ENCODE results near the gene NRXN2.

Gene NRXN2

GRCh38 chr11:64638829-64639228 is 84.2 kb downstream of the NRXN2 start:
- no peaks in the 10 kb centered on the region for H3K36me3 Mint-ChIP-seq
- H3K27ac Mint-ChIP-seq = no peak overlapping the region
- no peak overlapping the region for H3K4me3 Mint-ChIP-seq
- H3K27me3 Mint-ChIP-seq = peaks cover 10% of the 10 kb centered on the region
- CTCF ChIA-PET = no interaction called here
- peaks cover 7% of the 10 kb centered on the region for H3K4me1 Mint-ChIP-seq
- H3K9me3 Mint-ChIP-seq = no peaks in the 10 kb centered on the region
- DNase-seq = no peak

GRCh38 chr11:64638018-64638665 is 84.9 kb downstream of the NRXN2 start:
- Mint-ChIP-seq H3K27ac (no peak overlapping the region), H3K27me3 (peaks cover 14% of the 10 kb centered on the region), H3K9me3 (no peaks in the 10 kb centered on the region), H3K4me1 (peaks cover 13% of the 10 kb centered on the region), H3K36me3 (no peaks in the 10 kb centered on the region), H3K4me3 (no peak overlapping the region)
- CTCF ChIA-PET = no interaction called here
- no peak for DNase-seq

GRCh38 chr11:64637334-64638017 is 85.5 kb downstream of the NRXN2 start:
- no peaks in the 10 kb centered on the region for H3K36me3 Mint-ChIP-seq
- DNase-seq = no peak
- H3K27me3 Mint-ChIP-seq = peaks cover 14% of the 10 kb centered on the region
- no peak overlapping the region for H3K27ac Mint-ChIP-seq
- no peak overlapping the region for H3K4me3 Mint-ChIP-seq
- no peaks in the 10 kb centered on the region for H3K9me3 Mint-ChIP-seq
- CTCF ChIA-PET = no interaction called here
- H3K4me1 Mint-ChIP-seq = peaks cover 13% of the 10 kb centered on the region

- Mint-ChIP-seq H3K36me3 (no peaks in the 10 kb centered on the region), H3K4me1 (peaks cover 13% of the 10 kb centered on the region), H3K4me3 (no peak overlapping the region), H3K27me3 (peaks cover 20% of the 10 kb centered on the region), H3K27ac (peak overlapping the region; percentile 15), H3K9me3 (no peaks in the 10 kb centered on the region)
- DNase-seq = peak; percentile 33
- CTCF ChIA-PET = interaction anchor here (1.3 to 1.7 kb wide), 3 partner anchors 15 to 55 kb away, joined by 4 to 6 read pairs (median 4); no protein-coding TSS in a partner anchor
These were observed 89.3 kb downstream of the NRXN2 start for GRCh38 chr11:64633555-64634159.

GRCh38 chr11:64632654-64633053 is 90.3 kb downstream of the NRXN2 start:
- no peak for DNase-seq
- no peaks in the 10 kb centered on the region for H3K9me3 Mint-ChIP-seq
- peaks cover 13% of the 10 kb centered on the region for H3K4me1 Mint-ChIP-seq
- H3K4me3 Mint-ChIP-seq = no peak overlapping the region
- peaks cover 25% of the 10 kb centered on the region for H3K27me3 Mint-ChIP-seq
- H3K36me3 Mint-ChIP-seq = no peaks in the 10 kb centered on the region
- no peak overlapping the region for H3K27ac Mint-ChIP-seq
- CTCF ChIA-PET = interaction anchor here (0.8 to 1.7 kb wide), 4 partner anchors 16 to 187 kb away, joined by 3 to 6 read pairs (median 4); no protein-coding TSS in a partner anchor

GRCh38 chr11:64632237-64632636 is 90.8 kb downstream of the NRXN2 start:
- H3K9me3 Mint-ChIP-seq = no peaks in the 10 kb centered on the region
- peaks cover 13% of the 10 kb centered on the region for H3K4me1 Mint-ChIP-seq
- no peak overlapping the region for H3K4me3 Mint-ChIP-seq
- CTCF ChIA-PET = interaction anchor here (0.8 kb wide), 1 partner anchor 186 kb away, joined by 3 read pairs; no protein-coding TSS in a partner anchor
- no peak overlapping the region for H3K27ac Mint-ChIP-seq
- H3K27me3 Mint-ChIP-seq = peaks cover 25% of the 10 kb centered on the region
- H3K36me3 Mint-ChIP-seq = no peaks in the 10 kb centered on the region
- no peak for DNase-seq

- H3K4me3 Mint-ChIP-seq = no peak overlapping the region
- CTCF ChIA-PET = no interaction called here
- no peak overlapping the region for H3K27ac Mint-ChIP-seq
These were observed 91.3 kb downstream of the NRXN2 start for GRCh38 chr11:64631675-64632074.

GRCh38 chr11:64629796-64630562 is 93.0 kb downstream of the NRXN2 start:
- Mint-ChIP-seq H3K9me3 (no peaks in the 10 kb centered on the region), H3K27ac (no peak overlapping the region)
- DNase-seq = no peak

More at GRCh38 chr11:64631675-64632074, 91.3 kb downstream of the NRXN2 start:
- peaks cover 13% of the 10 kb centered on the region for H3K4me1 Mint-ChIP-seq
- H3K36me3 Mint-ChIP-seq = no peaks in the 10 kb centered on the region
- no peaks in the 10 kb centered on the region for H3K9me3 Mint-ChIP-seq
- no peak for DNase-seq
- H3K27me3 Mint-ChIP-seq = peaks cover 25% of the 10 kb centered on the region

GRCh38 chr11:64629103-64629502 is 93.9 kb downstream of the NRXN2 start:
- Mint-ChIP-seq H3K27me3 (peaks cover 27% of the 10 kb centered on the region), H3K27ac (no peak overlapping the region), H3K4me1 (peaks cover 10% of the 10 kb centered on the region), H3K36me3 (no peaks in the 10 kb centered on the region), H3K9me3 (no peaks in the 10 kb centered on the region), H3K4me3 (no peak overlapping the region)
- CTCF ChIA-PET = no interaction called here
- no peak for DNase-seq

More at GRCh38 chr11:64629796-64630562, 93.0 kb downstream of the NRXN2 start:
- peaks cover 30% of the 10 kb centered on the region for H3K27me3 Mint-ChIP-seq
- H3K36me3 Mint-ChIP-seq = no peaks in the 10 kb centered on the region
- CTCF ChIA-PET = no interaction called here
- H3K4me3 Mint-ChIP-seq = no peak overlapping the region
- peaks cover 13% of the 10 kb centered on the region for H3K4me1 Mint-ChIP-seq

- DNase-seq = no peak
- Mint-ChIP-seq H3K36me3 (no peaks in the 10 kb centered on the region), H3K27ac (no peak overlapping the region), H3K4me3 (no peak overlapping the region), H3K9me3 (no peaks in the 10 kb centered on the region), H3K27me3 (peaks cover 25% of the 10 kb centered on the region), H3K4me1 (peaks cover 4% of the 10 kb centered on the region)
- CTCF ChIA-PET = no interaction called here
These were observed 94.4 kb downstream of the NRXN2 start for GRCh38 chr11:64628596-64628995.

GRCh38 chr11:64627371-64627770 is 95.6 kb downstream of the NRXN2 start:
- no peak overlapping the region for H3K4me3 Mint-ChIP-seq
- CTCF ChIA-PET = no interaction called here
- H3K4me1 Mint-ChIP-seq = no peaks in the 10 kb centered on the region
- no peaks in the 10 kb centered on the region for H3K9me3 Mint-ChIP-seq
- DNase-seq = no peak
- H3K27me3 Mint-ChIP-seq = peaks cover 27% of the 10 kb centered on the region
- no peaks in the 10 kb centered on the region for H3K36me3 Mint-ChIP-seq
- H3K27ac Mint-ChIP-seq = no peak overlapping the region

- Mint-ChIP-seq H3K27me3 (peaks cover 22% of the 10 kb centered on the region), H3K4me1 (peaks cover 2% of the 10 kb centered on the region), H3K27ac (no peak overlapping the region), H3K4me3 (no peak overlapping the region), H3K36me3 (no peaks in the 10 kb centered on the region), H3K9me3 (no peaks in the 10 kb centered on the region)
- no peak for DNase-seq
- CTCF ChIA-PET = no interaction called here
These were observed 96.4 kb downstream of the NRXN2 start for GRCh38 chr11:64626637-64627036.

GRCh38 chr11:64624883-64625481 is 98.0 kb downstream of the NRXN2 start:
- peaks cover 21% of the 10 kb centered on the region for H3K27me3 Mint-ChIP-seq
- CTCF ChIA-PET = no interaction called here

GRCh38 chr11:64622681-64623080 is 100.3 kb downstream of the NRXN2 start:
- Mint-ChIP-seq H3K27ac (no peak overlapping the region), H3K9me3 (no peaks in the 10 kb centered on the region), H3K4me3 (no peak overlapping the region), H3K36me3 (no peaks in the 10 kb centered on the region), H3K4me1 (peaks cover 10% of the 10 kb centered on the region), H3K27me3 (peaks cover 19% of the 10 kb centered on the region)
- DNase-seq = no peak
- CTCF ChIA-PET = no interaction called here

More at GRCh38 chr11:64624883-64625481, 98.0 kb downstream of the NRXN2 start:
- Mint-ChIP-seq H3K36me3 (no peaks in the 10 kb centered on the region), H3K9me3 (no peaks in the 10 kb centered on the region), H3K27ac (no peak overlapping the region), H3K4me1 (peaks cover 10% of the 10 kb centered on the region), H3K4me3 (no peak overlapping the region)
- no peak for DNase-seq

All from activated naive CD4-positive, alpha-beta T cell treated with anti-CD3 and anti-CD28 coated beads, Interleukin-2, amount 10 ng/mL, durations not matched to agents 7 days and 5 days (primary cell).